ENCODE measurements around the gene FBRSL1.

Gene FBRSL1

GRCh38 chr12:132485619-132486018, 4.3 kb upstream of the FBRSL1 start:
- no peak for DNase-seq

GRCh38 chr12:132486168-132486567, 3.8 kb upstream of the FBRSL1 start:
- no peak for DNase-seq

- no peak for DNase-seq
Measured at GRCh38 chr12:132486576-132486975, 3.4 kb upstream of the FBRSL1 start.

- no peak for DNase-seq
Measured at GRCh38 chr12:132487311-132487741, 2.6 kb upstream of the FBRSL1 start.

- peak; percentile 69 for DNase-seq
Measured at GRCh38 chr12:132488127-132489077, 1.5 kb upstream of the FBRSL1 start.

- DNase-seq: peak; percentile 45
Measured at GRCh38 chr12:132489078-132489601, 811 bp upstream of the FBRSL1 start.

- no peak for DNase-seq
Measured at GRCh38 chr12:132490422-132491137, 629 bp downstream of the FBRSL1 start.

- no peak for DNase-seq
Measured at GRCh38 chr12:132491138-132491663, 1.2 kb downstream of the FBRSL1 start.

GRCh38 chr12:132491761-132492378, 1.9 kb downstream of the FBRSL1 start:
- peak; percentile 16 for DNase-seq

- DNase-seq: peak; percentile 37
Measured at GRCh38 chr12:132492522-132492921, 2.6 kb downstream of the FBRSL1 start.

- DNase-seq: no peak
Measured at GRCh38 chr12:132492951-132493350, 3.0 kb downstream of the FBRSL1 start.

- DNase-seq: no peak
Measured at GRCh38 chr12:132493482-132494178, 3.7 kb downstream of the FBRSL1 start.

GRCh38 chr12:132494294-132495164, 4.6 kb downstream of the FBRSL1 start:
- DNase-seq: peak; percentile 60

GRCh38 chr12:132495165-132495544, 5.2 kb downstream of the FBRSL1 start:
- no peak for DNase-seq

GRCh38 chr12:132495629-132496357, 5.8 kb downstream of the FBRSL1 start:
- DNase-seq: no peak

- DNase-seq: no peak
Measured at GRCh38 chr12:132496358-132496669, 6.4 kb downstream of the FBRSL1 start.

GRCh38 chr12:132496710-132497109, 6.8 kb downstream of the FBRSL1 start:
- no peak for DNase-seq

GRCh38 chr12:132497514-132498405, 7.8 kb downstream of the FBRSL1 start:
- no peak for DNase-seq

GRCh38 chr12:132498931-132499330, 9.0 kb downstream of the FBRSL1 start:
- DNase-seq: no peak

Data from MV-4-11 (cell line).